Measurements from ENCODE around the gene RNF112.

GRCh38 chr17:19442731-19443130 lies 31.7 kb downstream of the RNF112 start:
- TF ChIP-seq ZNF274 (IDR thresholded peaks at IDR 0.05; ENCODE audit: low read depth, low read length) (no peak), YY1 (IDR thresholded peaks at IDR 0.05; ENCODE audit: insufficient read depth, insufficient read length) (no peak)
